ENCODE results near the gene EPHB3. TPM values are rescaled to one million over a fixed set of nuclear protein-coding genes. Genes with fewer than 3 reads are reported as not detected.

The EPHB3 gene
- total and polyA plus RNA-seq, 7 donors, result 0.08 to 1.6 (median 0.63) TPM

DNA sequence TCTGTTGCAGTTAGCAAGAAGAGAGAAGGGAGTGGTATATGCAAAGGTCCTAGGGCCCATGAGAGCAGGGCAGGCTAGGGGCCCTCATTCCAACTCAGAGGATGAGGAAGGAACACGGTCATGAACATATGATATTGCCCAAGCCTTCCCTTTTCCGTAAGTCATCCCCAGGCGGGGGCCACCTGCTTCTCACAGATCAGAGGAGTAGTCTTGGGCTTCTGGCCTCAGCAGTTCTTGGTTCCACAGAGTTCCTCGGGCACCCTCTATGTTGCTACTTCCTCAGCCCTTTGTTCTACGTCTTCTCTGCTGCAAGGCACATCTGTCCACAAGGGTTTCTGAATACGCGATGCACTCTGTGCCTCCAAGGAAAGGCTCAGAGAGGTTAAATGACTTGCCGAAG, 25.3 kb downstream of the EPHB3 start:
- no peak overlapping the region for H3K27ac ChIP-seq
- DNase-seq, result peak in 1 of 2 donors; percentile 40
- no peaks in the 10 kb centered on the region for H3K36me3 ChIP-seq (ENCODE audit: insufficient read depth in 1 of 2, low read depth in 1 of 2)
- no peak for ATAC-seq
- intact Hi-C loops (cut with DNase I), result no loop called here
- H3K4me1 ChIP-seq, result peaks cover 6% of the 10 kb centered on the region
- no peak overlapping the region for H3K4me3 ChIP-seq
- 85 to 89% (median 87%) methylated on average over 8 of the region's 8 CpGs for WGBS, 3 donors
- no peaks in the 10 kb centered on the region for H3K9me3 ChIP-seq
- TF ChIP-seq, protein P1, sequence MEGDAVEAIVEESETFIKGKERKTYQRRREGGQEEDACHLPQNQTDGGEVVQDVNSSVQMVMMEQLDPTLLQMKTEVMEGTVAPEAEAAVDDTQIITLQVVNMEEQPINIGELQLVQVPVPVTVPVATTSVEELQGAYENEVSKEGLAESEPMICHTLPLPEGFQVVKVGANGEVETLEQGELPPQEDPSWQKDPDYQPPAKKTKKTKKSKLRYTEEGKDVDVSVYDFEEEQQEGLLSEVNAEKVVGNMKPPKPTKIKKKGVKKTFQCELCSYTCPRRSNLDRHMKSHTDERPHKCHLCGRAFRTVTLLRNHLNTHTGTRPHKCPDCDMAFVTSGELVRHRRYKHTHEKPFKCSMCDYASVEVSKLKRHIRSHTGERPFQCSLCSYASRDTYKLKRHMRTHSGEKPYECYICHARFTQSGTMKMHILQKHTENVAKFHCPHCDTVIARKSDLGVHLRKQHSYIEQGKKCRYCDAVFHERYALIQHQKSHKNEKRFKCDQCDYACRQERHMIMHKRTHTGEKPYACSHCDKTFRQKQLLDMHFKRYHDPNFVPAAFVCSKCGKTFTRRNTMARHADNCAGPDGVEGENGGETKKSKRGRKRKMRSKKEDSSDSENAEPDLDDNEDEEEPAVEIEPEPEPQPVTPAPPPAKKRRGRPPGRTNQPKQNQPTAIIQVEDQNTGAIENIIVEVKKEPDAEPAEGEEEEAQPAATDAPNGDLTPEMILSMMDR (IDR thresholded peaks at IDR 0.05), result no peak
- peaks cover 0 to 7% (median 1%) of the 10 kb centered on the region in 3 donors for H3K27me3 ChIP-seq (ENCODE audit: insufficient read depth in 3 of 3, low read length in 2 of 3)

- H3K9me3 ChIP-seq, result no peaks in the 10 kb centered on the region
- peaks cover 0 to 7% (median 1%) of the 10 kb centered on the region in 3 donors for H3K27me3 ChIP-seq (ENCODE audit: insufficient read depth in 3 of 3, low read length in 2 of 3)
- H3K27ac ChIP-seq, result no peak overlapping the region
- TF ChIP-seq, protein P1 (IDR thresholded peaks at IDR 0.05), result no peak
- intact Hi-C loops (cut with DNase I), result no loop called here
- H3K36me3 ChIP-seq (ENCODE audit: insufficient read depth in 1 of 2, low read depth in 1 of 2), result no peaks in the 10 kb centered on the region
- H3K4me3 ChIP-seq, result no peak overlapping the region
- ATAC-seq, result no peak
- WGBS, 3 donors, result 86 to 90% (median 90%) methylated on average over 4 of the region's 4 CpGs
- no peaks in the 10 kb centered on the region for H3K4me1 ChIP-seq
- no peak for DNase-seq
Measured at GRCh38 chr3:184588776-184589175, 27.2 kb downstream of the EPHB3 start.

- ATAC-seq (no peak), DNase-seq (no peak)
- intact Hi-C loops (cut with DNase I), result no loop called here
- peaks cover 0 to 7% (median 1%) of the 10 kb centered on the region in 3 donors for H3K27me3 ChIP-seq (ENCODE audit: insufficient read depth in 3 of 3, low read length in 2 of 3)
- no peak overlapping the region for H3K4me3 ChIP-seq
- no peaks in the 10 kb centered on the region for H3K9me3 ChIP-seq
- WGBS, 3 donors, result 47 to 56% (median 55%) methylated on average over 6 of the region's 6 CpGs
- H3K36me3 ChIP-seq (ENCODE audit: insufficient read depth in 1 of 2, low read depth in 1 of 2), result no peaks in the 10 kb centered on the region
- no peaks in the 10 kb centered on the region for H3K4me1 ChIP-seq
- no peak overlapping the region for H3K27ac ChIP-seq
- TF ChIP-seq, protein P1 (IDR thresholded peaks at IDR 0.05), result no peak
Measured at GRCh38 chr3:184590795-184591194, 29.2 kb downstream of the EPHB3 start.

DNA sequence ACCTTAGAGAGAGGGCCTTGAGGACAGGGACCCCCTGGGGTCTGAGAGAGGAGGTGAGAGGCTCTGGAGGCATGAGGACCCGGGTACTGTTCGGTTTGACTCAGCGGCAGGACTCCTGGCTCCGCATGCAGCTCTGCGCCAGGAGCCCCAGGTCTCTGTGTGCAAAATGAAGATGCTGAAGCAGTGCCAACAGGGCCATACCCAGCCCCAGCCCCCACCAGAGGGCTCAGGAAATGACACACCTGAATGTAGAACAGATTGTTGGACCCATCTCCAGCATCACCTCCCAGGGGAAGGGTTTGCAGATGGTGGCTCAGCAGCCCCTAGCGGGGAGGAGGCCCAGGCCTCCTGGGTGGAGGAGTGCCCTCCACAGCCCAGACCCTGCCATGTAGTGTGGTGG, 30.2 kb downstream of the EPHB3 start:
- no peaks in the 10 kb centered on the region for H3K9me3 ChIP-seq
- no peak overlapping the region for H3K4me3 ChIP-seq
- H3K4me1 ChIP-seq, result no peaks in the 10 kb centered on the region
- ATAC-seq (no peak), DNase-seq (no peak)
- peaks cover 0 to 7% (median 1%) of the 10 kb centered on the region in 3 donors for H3K27me3 ChIP-seq (ENCODE audit: insufficient read depth in 3 of 3, low read length in 2 of 3)
- no peaks in the 10 kb centered on the region for H3K36me3 ChIP-seq (ENCODE audit: insufficient read depth in 1 of 2, low read depth in 1 of 2)
- H3K27ac ChIP-seq, result no peak overlapping the region
- WGBS, 3 donors, result 94 to 98% (median 95%) methylated on average over 5 to 6 of the region's 6 CpGs
- TF ChIP-seq, protein P1 (IDR thresholded peaks at IDR 0.05), result no peak
- intact Hi-C loops (cut with DNase I), result no loop called here
